Activated B cell treated with CpG ODN at 0.5 μM for 24 hours (primary cell): ENCODE results near the gene ENTPD1. TPM values are rescaled to one million over a fixed set of nuclear protein-coding genes. Genes with fewer than 3 reads are reported as not detected.
A peak's percentile ranks its signal among the peaks of the same experiment; 100 is the strongest.

Experiments used
- ATAC-seq: fragments of 200-7000 bp; cut with Tn5 transposase; one replicate; pipeline ENCODE4 v1.10.0; 2021; ENCODE audit warnings: low read depth, mild to moderate bottlenecking, moderate library complexity
- CTCF ChIA-PET: fragments of 350-600 bp; sonication (Branson Sonifier 250); formaldehyde crosslinking; loops from one replicate; lab custom pipeline; 2021; ENCODE audit warnings: antibody characterized with exemption; lab: Charles Lee
- POLR2A ChIA-PET: fragments of 350-600 bp; sonication (Branson Sonifier 250); formaldehyde crosslinking; loops from one replicate; lab custom pipeline; 2021; ENCODE audit warnings: antibody characterized with exemption; lab: Charles Lee
- DNase-seq: peaks from one replicate; pipeline ENCODE4 v3.0.0; 2022
- H3K27ac Mint-ChIP-seq: one replicate; pipeline ENCODE4 v1.8.0; 2020; ENCODE audit warnings: mixed read lengths
- H3K27me3 Mint-ChIP-seq: one replicate; pipeline ENCODE4 v1.8.0; 2021; ENCODE audit warnings: mixed read lengths
- H3K36me3 Mint-ChIP-seq: one replicate; pipeline ENCODE4 v1.8.0; 2021; ENCODE audit warnings: low read depth, mixed read lengths
- H3K4me1 Mint-ChIP-seq: one replicate; pipeline ENCODE4 v1.8.0; 2021; ENCODE audit warnings: mixed read lengths
- H3K4me3 Mint-ChIP-seq: one replicate; pipeline ENCODE4 v1.8.0; 2020; ENCODE audit warnings: mild to moderate bottlenecking, mixed read lengths
- H3K9me3 Mint-ChIP-seq: one replicate; pipeline ENCODE4 v1.8.0; 2020; ENCODE audit warnings: mixed read lengths
- intact Hi-C: fragments of 100-400 bp; cut with micrococcal nuclease; formaldehyde crosslinking; loops from one replicate; pipeline ENCODE4 v1.15.1; 2024
- total RNA-seq: library from RNA; stranded (reverse); gene quantifications from 2 replicates; pipeline ENCODE4 v1.2.3, GENCODE V29; 2022
- TF ChIP-seq, protein P1 (sequence below): fragments of 200-600 bp; IDR thresholded peaks from one replicate; pipeline ENCODE4 v1.8.0; 2022; ENCODE audit warnings: antibody characterized with exemption, mild to moderate bottlenecking

The ENTPD1 gene
- total RNA-seq, 1 donor from 2014 or later = 187 TPM

- Mint-ChIP-seq H3K9me3 (no peaks in the 10 kb centered on the region), H3K27ac (peak overlapping the region; percentile 61), H3K4me3 (no peak overlapping the region), H3K4me1 (peaks cover 95% of the 10 kb centered on the region), H3K27me3 (no peaks in the 10 kb centered on the region), H3K36me3 (peaks cover 18% of the 10 kb centered on the region)
- DNase-seq = no peak
- intact Hi-C loops = no loop called here
- TF ChIP-seq, protein P1, sequence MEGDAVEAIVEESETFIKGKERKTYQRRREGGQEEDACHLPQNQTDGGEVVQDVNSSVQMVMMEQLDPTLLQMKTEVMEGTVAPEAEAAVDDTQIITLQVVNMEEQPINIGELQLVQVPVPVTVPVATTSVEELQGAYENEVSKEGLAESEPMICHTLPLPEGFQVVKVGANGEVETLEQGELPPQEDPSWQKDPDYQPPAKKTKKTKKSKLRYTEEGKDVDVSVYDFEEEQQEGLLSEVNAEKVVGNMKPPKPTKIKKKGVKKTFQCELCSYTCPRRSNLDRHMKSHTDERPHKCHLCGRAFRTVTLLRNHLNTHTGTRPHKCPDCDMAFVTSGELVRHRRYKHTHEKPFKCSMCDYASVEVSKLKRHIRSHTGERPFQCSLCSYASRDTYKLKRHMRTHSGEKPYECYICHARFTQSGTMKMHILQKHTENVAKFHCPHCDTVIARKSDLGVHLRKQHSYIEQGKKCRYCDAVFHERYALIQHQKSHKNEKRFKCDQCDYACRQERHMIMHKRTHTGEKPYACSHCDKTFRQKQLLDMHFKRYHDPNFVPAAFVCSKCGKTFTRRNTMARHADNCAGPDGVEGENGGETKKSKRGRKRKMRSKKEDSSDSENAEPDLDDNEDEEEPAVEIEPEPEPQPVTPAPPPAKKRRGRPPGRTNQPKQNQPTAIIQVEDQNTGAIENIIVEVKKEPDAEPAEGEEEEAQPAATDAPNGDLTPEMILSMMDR = no peak
- no peak for ATAC-seq
- ChIA-PET POLR2A (interaction anchor here (11.3 to 14.6 kb wide), 2 partner anchors 30 to 45 kb away, joined by 287 to 298 read pairs; partner anchors contain the start of gene ENTPD1), CTCF (interaction anchor here (2.3 kb wide), 1 partner anchor 95 kb away, joined by 8 read pairs; the partner anchor contains the start of gene TCTN3)
These were observed 32.9 kb downstream of the ENTPD1 start for GRCh38 chr10:95788830-95789229.

- ATAC-seq = no peak
- peak overlapping the region; percentile 70 for H3K27ac Mint-ChIP-seq
- H3K4me3 Mint-ChIP-seq = no peak overlapping the region
- TF ChIP-seq, protein P1 = no peak
- CTCF ChIA-PET = interaction anchor here (2.3 kb wide), 1 partner anchor 96 kb away, joined by 8 read pairs; the partner anchor contains the start of gene TCTN3
- H3K4me1 Mint-ChIP-seq = peaks cover 94% of the 10 kb centered on the region
- H3K9me3 Mint-ChIP-seq = no peaks in the 10 kb centered on the region
- POLR2A ChIA-PET = interaction anchor here (1.0 to 14.6 kb wide), 3 partner anchors 31 to 44 kb away, joined by 8 to 298 read pairs (median 287); partner anchors contain the start of gene ENTPD1
- H3K27me3 Mint-ChIP-seq = no peaks in the 10 kb centered on the region
- intact Hi-C loops = no loop called here
- peaks cover 14% of the 10 kb centered on the region for H3K36me3 Mint-ChIP-seq
- no peak for DNase-seq
These were observed 33.9 kb downstream of the ENTPD1 start for GRCh38 chr10:95789902-95790301.

GRCh38 chr10:95790982-95791381, 35.0 kb downstream of the ENTPD1 start:
- TF ChIP-seq, protein P1 = no peak
- no peak for DNase-seq
- CTCF ChIA-PET = interaction anchor here (1.0 to 2.3 kb wide), 3 partner anchors 49 to 97 kb away, joined by 3 to 8 read pairs (median 4); partner anchors contain the start of gene TCTN3
- no peak for ATAC-seq
- H3K36me3 Mint-ChIP-seq = peaks cover 13% of the 10 kb centered on the region
- no peaks in the 10 kb centered on the region for H3K9me3 Mint-ChIP-seq
- peak overlapping the region; percentile 64 for H3K4me3 Mint-ChIP-seq
- peaks cover 94% of the 10 kb centered on the region for H3K4me1 Mint-ChIP-seq
- intact Hi-C loops = no loop called here
- no peaks in the 10 kb centered on the region for H3K27me3 Mint-ChIP-seq
- H3K27ac Mint-ChIP-seq = peak overlapping the region; percentile 94
- POLR2A ChIA-PET = interaction anchor here (1.3 to 14.6 kb wide), 4 partner anchors 8 to 97 kb away, joined by 7 to 298 read pairs (median 72); partner anchors contain the start of genes ENTPD1 and TCTN3

DNA sequence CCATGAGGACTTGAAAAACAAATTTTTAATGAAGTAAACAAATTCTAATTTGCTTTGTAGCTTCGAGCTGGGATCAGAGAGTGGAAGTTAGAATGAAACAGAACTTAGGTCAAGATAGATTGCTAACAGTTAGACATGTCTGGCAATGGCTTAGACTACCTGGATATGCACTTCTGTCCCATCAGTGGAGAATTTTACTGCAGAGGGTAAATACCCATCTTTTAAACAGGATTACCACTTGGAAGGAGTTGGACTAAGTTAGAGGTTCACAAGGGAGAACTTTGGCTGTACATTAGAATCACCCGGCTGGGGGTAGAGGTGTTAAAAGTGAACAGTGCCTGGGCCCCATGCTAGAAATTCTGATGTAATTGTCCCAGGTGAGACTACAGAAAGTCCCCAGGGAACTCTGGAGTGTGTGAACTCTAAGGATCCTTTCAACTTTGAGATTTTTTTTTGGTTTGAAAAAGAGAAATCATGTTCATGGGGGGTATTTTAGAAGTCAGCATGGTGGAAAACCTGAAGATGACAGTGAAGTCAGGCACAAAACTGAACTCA, 35.5 kb downstream of the ENTPD1 start:
- ATAC-seq (no peak), DNase-seq (no peak)
- TF ChIP-seq, protein P1 = no peak
- Mint-ChIP-seq H3K4me1 (peaks cover 94% of the 10 kb centered on the region), H3K9me3 (no peaks in the 10 kb centered on the region), H3K27me3 (no peaks in the 10 kb centered on the region), H3K4me3 (peak overlapping the region; percentile 64), H3K36me3 (peaks cover 12% of the 10 kb centered on the region), H3K27ac (peak overlapping the region; percentile 94)
- POLR2A ChIA-PET = interaction anchor here (1.3 to 14.6 kb wide), 4 partner anchors 8 to 97 kb away, joined by 7 to 298 read pairs (median 72); partner anchors contain the start of genes ENTPD1 and TCTN3
- CTCF ChIA-PET = interaction anchor here (1.0 to 2.3 kb wide), 3 partner anchors 49 to 97 kb away, joined by 3 to 8 read pairs (median 4); partner anchors contain the start of gene TCTN3
- intact Hi-C loops = no loop called here

- Mint-ChIP-seq H3K4me1 (peaks cover 94% of the 10 kb centered on the region), H3K27me3 (no peaks in the 10 kb centered on the region), H3K36me3 (peaks cover 18% of the 10 kb centered on the region), H3K4me3 (peak overlapping the region; percentile 39), H3K9me3 (no peaks in the 10 kb centered on the region), H3K27ac (peak overlapping the region; percentile 94)
- no peak for DNase-seq
- ATAC-seq = no peak
- CTCF ChIA-PET = interaction anchor here (0.9 to 1.6 kb wide), 2 partner anchors 34 to 49 kb away, joined by 4 to 7 read pairs; no protein-coding TSS in a partner anchor
- intact Hi-C loops = loop anchor here (1.0 kb wide), 1 partner anchor 95 kb away; no protein-coding TSS in a partner anchor
- TF ChIP-seq, protein P1 = no peak
- POLR2A ChIA-PET = interaction anchor here (0.8 to 14.6 kb wide), 8 partner anchors 7 to 98 kb away, joined by 5 to 298 read pairs (median 8); partner anchors contain the start of genes ENTPD1 and TCTN3
These were observed 36.3 kb downstream of the ENTPD1 start for GRCh38 chr10:95792211-95792780.
